ENCODE results near the gene HDAC2. TPM values are rescaled to one million over a fixed set of nuclear protein-coding genes. Genes with fewer than 3 reads are reported as not detected.
"Not testable (repeated sequence)": the region's sequence is repeated elsewhere in the genome, so short reads cannot be mapped to it uniquely, and the experiment has no call there.

Gene HDAC2
- total and polyA plus RNA-seq, 2 of the 13 experiments (the other 11 are each of a cell fraction or from before 2014, with no cell fraction given) = 99.6 to 114 TPM

GRCh38 chr6:114020196-114020595, 49.2 kb upstream of the HDAC2 start:
- Histone ChIP-seq H3K27me3 (ENCODE audit: control insufficient read depth in 1 of 2, insufficient read depth in 2 of 2, low read length in 2 of 2) (no peaks in the 10 kb centered on the region), H3K36me3 (replicated peaks in 1 of 2; ENCODE audit: control insufficient read depth in 1 of 2, insufficient read depth in 2 of 2, low read length in 2 of 2) (no peaks in the 10 kb centered on the region), H3K79me2 (ENCODE audit: insufficient read depth, low read length) (no peaks in the 10 kb centered on the region), H3K4me2 (ENCODE audit: low read depth, low read length) (no peak overlapping the region), H3K4me1 (ENCODE audit: insufficient read depth, low read length) (no peaks in the 10 kb centered on the region), H2AFZ (ENCODE audit: low read length) (no peak overlapping the region), H3K4me3 (replicated peaks in 1 of 3; ENCODE audit: insufficient read depth in 1 of 3, low read depth in 2 of 3, low read length in 3 of 3) (no peak overlapping the region), H3K27ac (ENCODE audit: extremely low read length, insufficient read depth, low read length) (no peak overlapping the region), H3K9ac (ENCODE audit: insufficient read depth, low read depth, low read length) (no peak overlapping the region), H4K20me1 (ENCODE audit: insufficient read depth, low read length) (no peaks in the 10 kb centered on the region), H3K9me3 (ENCODE audit: low read length) (no peaks in the 10 kb centered on the region)
- in situ Hi-C loops (cut with HindIII; ENCODE audit: extremely low pct_ligation_motif_present, low pct_unique_long_range_greater_than_20kb) (no loop called here), intact Hi-C loops (cut with micrococcal nuclease; ENCODE audit: unreplicated experiment) (no loop called here)
- POLR2A ChIA-PET = no interaction called here
- no TSS peak for BruUV-seq (replicated peaks)
- no peak for ATAC-seq
- no peak for TF ChIP-seq BCL6 (CRISPR knock-in tag; IDR thresholded peaks at IDR 0.05)
- WGBS (ENCODE audit: low lambda C conversion rate) = 85% methylated on average over 11 of the region's 15 CpGs
- CTCF ChIA-PET (ENCODE audit: low intra/inter-chr PET ratio, low total read pairs) = no interaction called here
- no peak for FAIRE-seq
- no peak for DNase-seq (ENCODE audit: low spot score)

DNA sequence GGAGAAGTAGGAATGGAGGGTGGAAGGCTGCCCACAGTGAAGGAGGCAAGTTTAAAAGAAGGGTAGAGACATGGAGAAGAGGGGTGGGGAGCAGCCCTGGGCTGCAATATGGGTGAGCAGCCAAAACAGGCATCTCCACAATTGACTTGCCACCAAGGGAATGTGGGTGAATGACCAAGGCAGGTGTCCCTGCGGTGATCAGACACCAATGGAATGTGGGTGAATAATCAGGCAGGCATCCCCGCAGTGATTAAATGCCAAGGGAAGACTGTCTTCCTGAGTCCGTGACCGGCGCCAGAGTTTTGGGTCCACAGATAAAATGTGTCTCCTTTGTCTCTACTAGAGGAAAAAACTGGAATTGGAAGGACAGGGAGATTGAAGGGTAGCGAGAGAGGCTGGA, 46.2 kb upstream of the HDAC2 start:
- H3K4me3 ChIP-seq (replicated peaks in 1 of 3; ENCODE audit: insufficient read depth in 1 of 3, low read depth in 2 of 3, low read length in 3 of 3); H3K9me3 ChIP-seq (ENCODE audit: low read length); H3K4me1 ChIP-seq (ENCODE audit: insufficient read depth, low read length); FAIRE-seq; intact Hi-C loops (cut with micrococcal nuclease; ENCODE audit: unreplicated experiment); H4K20me1 ChIP-seq (ENCODE audit: insufficient read depth, low read length); in situ Hi-C loops (cut with HindIII; ENCODE audit: extremely low pct_ligation_motif_present, low pct_unique_long_range_greater_than_20kb); CTCF ChIA-PET (ENCODE audit: low intra/inter-chr PET ratio, low total read pairs); ATAC-seq; H3K36me3 ChIP-seq (replicated peaks in 1 of 2; ENCODE audit: control insufficient read depth in 1 of 2, insufficient read depth in 2 of 2, low read length in 2 of 2); H3K79me2 ChIP-seq (ENCODE audit: insufficient read depth, low read length); H3K9ac ChIP-seq (ENCODE audit: insufficient read depth, low read depth, low read length); H3K4me2 ChIP-seq (ENCODE audit: low read depth, low read length); H3K27me3 ChIP-seq (ENCODE audit: control insufficient read depth in 1 of 2, insufficient read depth in 2 of 2, low read length in 2 of 2); POLR2A ChIA-PET; H3K27ac ChIP-seq (ENCODE audit: extremely low read length, insufficient read depth, low read length); BruUV-seq (replicated peaks); DNase-seq (ENCODE audit: low spot score); H2AFZ ChIP-seq (ENCODE audit: low read length): not testable (repeated sequence)
- WGBS (ENCODE audit: low lambda C conversion rate) = 62% methylated on average over 6 of the region's 6 CpGs

GRCh38 chr6:114014106-114014505, 43.2 kb upstream of the HDAC2 start:
- BruUV-seq (replicated peaks); H3K4me1 ChIP-seq (ENCODE audit: insufficient read depth, low read length); DNase-seq (ENCODE audit: low spot score); H2AFZ ChIP-seq (ENCODE audit: low read length); H3K27me3 ChIP-seq (ENCODE audit: control insufficient read depth in 1 of 2, insufficient read depth in 2 of 2, low read length in 2 of 2); H3K27ac ChIP-seq (ENCODE audit: extremely low read length, insufficient read depth, low read length); ATAC-seq; in situ Hi-C loops (cut with HindIII; ENCODE audit: extremely low pct_ligation_motif_present, low pct_unique_long_range_greater_than_20kb); FAIRE-seq; POLR2A ChIA-PET; H4K20me1 ChIP-seq (ENCODE audit: insufficient read depth, low read length); intact Hi-C loops (cut with micrococcal nuclease; ENCODE audit: unreplicated experiment); H3K79me2 ChIP-seq (ENCODE audit: insufficient read depth, low read length); H3K4me2 ChIP-seq (ENCODE audit: low read depth, low read length); CTCF ChIA-PET (ENCODE audit: low intra/inter-chr PET ratio, low total read pairs); H3K9ac ChIP-seq (ENCODE audit: insufficient read depth, low read depth, low read length); H3K4me3 ChIP-seq (replicated peaks in 1 of 3; ENCODE audit: insufficient read depth in 1 of 3, low read depth in 2 of 3, low read length in 3 of 3); H3K36me3 ChIP-seq (replicated peaks in 1 of 2; ENCODE audit: control insufficient read depth in 1 of 2, insufficient read depth in 2 of 2, low read length in 2 of 2); H3K9me3 ChIP-seq (ENCODE audit: low read length): not testable (repeated sequence)
- 6% methylated on average over 2 of the region's 2 CpGs for WGBS (ENCODE audit: low lambda C conversion rate)

GRCh38 chr6:114011486-114011885, 40.5 kb upstream of the HDAC2 start:
- DNase-seq (ENCODE audit: low spot score) = peak; percentile 14
- CTCF ChIA-PET (ENCODE audit: low intra/inter-chr PET ratio, low total read pairs); H3K27me3 ChIP-seq (ENCODE audit: control insufficient read depth in 1 of 2, insufficient read depth in 2 of 2, low read length in 2 of 2); H3K36me3 ChIP-seq (replicated peaks in 1 of 2; ENCODE audit: control insufficient read depth in 1 of 2, insufficient read depth in 2 of 2, low read length in 2 of 2); H3K27ac ChIP-seq (ENCODE audit: extremely low read length, insufficient read depth, low read length); H2AFZ ChIP-seq (ENCODE audit: low read length); POLR2A ChIA-PET; intact Hi-C loops (cut with micrococcal nuclease; ENCODE audit: unreplicated experiment); FAIRE-seq; ATAC-seq; H3K9ac ChIP-seq (ENCODE audit: insufficient read depth, low read depth, low read length); H3K79me2 ChIP-seq (ENCODE audit: insufficient read depth, low read length); H3K4me2 ChIP-seq (ENCODE audit: low read depth, low read length); H3K4me3 ChIP-seq (replicated peaks in 1 of 3; ENCODE audit: insufficient read depth in 1 of 3, low read depth in 2 of 3, low read length in 3 of 3); H3K9me3 ChIP-seq (ENCODE audit: low read length); BruUV-seq (replicated peaks); H3K4me1 ChIP-seq (ENCODE audit: insufficient read depth, low read length); in situ Hi-C loops (cut with HindIII; ENCODE audit: extremely low pct_ligation_motif_present, low pct_unique_long_range_greater_than_20kb); H4K20me1 ChIP-seq (ENCODE audit: insufficient read depth, low read length): not testable (repeated sequence)
- WGBS (ENCODE audit: low lambda C conversion rate) = 30% methylated on average over 7 of the region's 7 CpGs
